IMR-90 (cell line): Measurements from ENCODE around the gene DYSF. TPM values are rescaled to one million over a fixed set of nuclear protein-coding genes. Genes with fewer than 3 reads are reported as not detected.

ENCODE experiments used
- ATAC-seq: fragments of 200-7000 bp; cut with Tn5 transposase; 2 replicates; pipeline ENCODE4 v1.9.1; 2020; ENCODE audit warnings: low read depth, mild to moderate bottlenecking, moderate library complexity
- BruUV-seq: library from RNA; stranded (reverse); fragments of 400-500 nt; replicated peaks from 2 replicates; lab custom pipeline; 2021; lab: Mats Ljungman, UMichigan
- CTCF ChIA-PET: fragments of 300-600 bp; formaldehyde crosslinking; extraction: SDS; loops from one replicate; lab custom pipeline; 2021; ENCODE audit warnings: antibody characterized with exemption; lab: Yijun Ruan, JAX
- POLR2A ChIA-PET: fragments of 300-600 bp; sonication (Branson Sonifier 250); formaldehyde crosslinking; loops from one replicate; lab custom pipeline; 2022; ENCODE audit warnings: antibody characterized with exemption; ENCODE audit not compliant: unreplicated experiment; lab: Charles Lee
- DNase-seq: peaks from one replicate; pipeline ENCODE4 v3.0.0; 2013
- H2AFZ ChIP-seq: replicated peaks from 2 replicates; pipeline ENCODE3; 2013; ENCODE audit warnings: low read length, mild to moderate bottlenecking; ENCODE audit not compliant: poor library complexity
- H2AK5ac ChIP-seq: 2 replicates; pipeline ENCODE4 v1.6.1; 2013; ENCODE audit warnings: low read depth, low read length, inconsistent platforms
- H2AK9ac ChIP-seq: replicated peaks from 2 replicates; pipeline ENCODE3; 2013; ENCODE audit warnings: mild to moderate bottlenecking, low read depth, low read length, moderate library complexity; ENCODE audit not compliant: poor library complexity
- H2BK120ac ChIP-seq: 2 replicates; pipeline ENCODE4 v1.6.1; 2013; ENCODE audit warnings: low read depth, low read length, inconsistent platforms
- H2BK15ac ChIP-seq: 3 replicates; pipeline ENCODE4 v1.6.1; 2013; ENCODE audit warnings: low read depth, low read length, inconsistent platforms
- H2BK20ac ChIP-seq: 2 replicates; pipeline ENCODE4 v1.6.1; 2013; ENCODE audit warnings: low read depth, mild to moderate bottlenecking, inconsistent platforms, low read length, moderate library complexity
- H2BK5ac ChIP-seq: 2 replicates; pipeline ENCODE4 v1.6.1; 2013; ENCODE audit warnings: mild to moderate bottlenecking, low read depth, low read length, inconsistent platforms; ENCODE audit not compliant: poor library complexity, severe bottlenecking
- H3K14ac ChIP-seq: replicated peaks from 2 replicates; pipeline ENCODE4 v1.6.1; 2013; ENCODE audit warnings: low read depth, low read length, inconsistent platforms
- H3K18ac ChIP-seq: 2 replicates; pipeline ENCODE4 v1.6.1; 2013; ENCODE audit warnings: low read depth, low read length, control low read depth
- H3K23ac ChIP-seq: 2 replicates; pipeline ENCODE4 v1.6.1; 2013; ENCODE audit warnings: low read depth, low read length, inconsistent platforms
- H3K27ac ChIP-seq: 2 replicates; pipeline ENCODE4 v1.5.1; 2013; ENCODE audit warnings: mild to moderate bottlenecking, control low read depth, low read length; ENCODE audit not compliant: insufficient read depth
- H3K27me3 ChIP-seq: 2 replicates; pipeline ENCODE4 v1.6.1; 2013; ENCODE audit warnings: low read length; ENCODE audit not compliant: control insufficient read depth, insufficient read depth
- H3K36me3 ChIP-seq: 2 replicates; pipeline ENCODE4 v1.6.1; 2013; ENCODE audit warnings: low read length, mixed read lengths; ENCODE audit not compliant: control insufficient read depth, insufficient read depth
- H3K4ac ChIP-seq: 2 replicates; pipeline ENCODE4 v1.6.1; 2013; ENCODE audit warnings: low read depth, low read length, inconsistent platforms
- H3K4me1 ChIP-seq: 2 replicates; pipeline ENCODE4 v1.6.1; 2013; ENCODE audit warnings: low read length, mixed read lengths; ENCODE audit not compliant: control insufficient read depth, insufficient read depth
- H3K4me2 ChIP-seq: 2 replicates; pipeline ENCODE4 v1.6.1; 2013; ENCODE audit warnings: low read depth, mild to moderate bottlenecking, control low read depth, low read length, moderate library complexity
- H3K4me3 ChIP-seq: 2 replicates; pipeline ENCODE4 v1.5.1; 2013; ENCODE audit warnings: low read depth, mild to moderate bottlenecking, control low read depth, low read length, moderate library complexity; ENCODE audit not compliant: insufficient read depth
- H3K56ac ChIP-seq: 2 replicates; pipeline ENCODE4 v1.6.1; 2013; ENCODE audit warnings: low read length, inconsistent platforms; ENCODE audit not compliant: insufficient read depth; ENCODE audit errors: extremely low read depth
- H3K79me1 ChIP-seq, 2 experiments: 2 replicates each; pipeline ENCODE4 v1.6.1; 2013; ENCODE audit warnings: low read length in 2 of 2, inconsistent platforms in 1 of 2, low read depth in 1 of 2
- H3K9ac ChIP-seq: 2 replicates; pipeline ENCODE4 v1.6.1; 2013; ENCODE audit warnings: low read depth, low read length, control low read depth
- H3K9me1 ChIP-seq: 2 replicates; pipeline ENCODE4 v1.6.1; 2013; ENCODE audit warnings: low read length, inconsistent platforms; ENCODE audit not compliant: insufficient read depth
- H3K9me3 ChIP-seq: 2 replicates; pipeline ENCODE4 v1.6.1; 2013; ENCODE audit warnings: low read length; ENCODE audit not compliant: control insufficient read depth, insufficient read depth
- H4K20me1 ChIP-seq: 2 replicates; pipeline ENCODE4 v1.6.1; 2013; ENCODE audit warnings: low read length, inconsistent platforms; ENCODE audit not compliant: insufficient read depth
- H4K5ac ChIP-seq: 2 replicates; pipeline ENCODE4 v1.6.1; 2013; ENCODE audit warnings: mild to moderate bottlenecking, low read depth, low read length, control low read depth
- H4K8ac ChIP-seq, 2 experiments: 2 replicates each; pipeline ENCODE4 v1.6.1; 2013; ENCODE audit warnings: low read depth in 2 of 2, low read length in 2 of 2, control low read depth in 1 of 2, inconsistent platforms in 1 of 2
- H4K91ac ChIP-seq: 2 replicates; pipeline ENCODE4 v1.6.1; 2013; ENCODE audit warnings: low read depth, low read length, inconsistent platforms; ENCODE audit not compliant: insufficient read depth
- BHLHE40 ChIP-seq: fragments of 150-350 bp; IDR thresholded peaks from 2 replicates; pipeline ENCODE4 v1.6.1; 2016; ENCODE audit warnings: mild to moderate bottlenecking, low read depth, low read length
- CEBPB ChIP-seq: IDR thresholded peaks from 2 replicates; pipeline ENCODE4 v1.6.1; 2012; ENCODE audit warnings: low read depth, low read length, improper control_type of control experiment
- MAFK ChIP-seq: IDR thresholded peaks from 2 replicates; pipeline ENCODE4 v1.6.1; 2012; ENCODE audit warnings: low read depth, low read length, improper control_type of control experiment
- MXI1 ChIP-seq: IDR thresholded peaks from 2 replicates; pipeline ENCODE4 v1.6.1; 2012; ENCODE audit warnings: low read depth, mild to moderate bottlenecking, low read length, moderate library complexity, borderline replicate concordance
- NFE2L2 ChIP-seq: fragments of 150-350 bp; IDR thresholded peaks from 2 replicates; pipeline ENCODE4 v1.6.1; 2016; ENCODE audit warnings: low read depth, mild to moderate bottlenecking, low read length
- POLR2A ChIP-seq: IDR thresholded peaks from 2 replicates; pipeline ENCODE4 v1.6.1; 2012; ENCODE audit warnings: mild to moderate bottlenecking, low read depth, low read length
- RAD21 ChIP-seq: IDR thresholded peaks from 2 replicates; pipeline ENCODE4 v1.6.1; 2012; ENCODE audit warnings: low read length, improper control_type of control experiment
- RFX5 ChIP-seq: IDR thresholded peaks from 2 replicates; pipeline ENCODE4 v1.8.0; 2012; ENCODE audit warnings: low read depth, mild to moderate bottlenecking, low read length, moderate library complexity
- WGBS, 2 experiments: methylation state at CpG; one replicate each; pipeline versions ENCODE4 v1.1.5 to v1.1.7; 2013; ENCODE audit warnings: missing lambda C conversion rate in 2 of 2; ENCODE audit not compliant: insufficient read length in 1 of 2; ENCODE audit errors: extremely low coverage in 2 of 2; 5-methylcytosine and 5-hydroxymethylcytosine counted together
- dilution Hi-C: fragments of 300-500 bp; cut with HindIII; formaldehyde crosslinking; loops from one replicate; pipeline ENCODE4 v1.14.3; 2018; ENCODE audit warnings: low sequenced_read_pairs; ENCODE audit not compliant: unreplicated experiment
- in situ Hi-C: fragments of 300-500 bp; cut with MboI; formaldehyde crosslinking; loops from 3 replicates; pipeline ENCODE4 v1.14.3; 2019; ENCODE audit warnings: low sequenced_read_pairs, inconsistent platforms, mixed read lengths
- intact Hi-C: fragments of 100-400 bp; cut with micrococcal nuclease; formaldehyde crosslinking; loops from 2 replicates; pipeline ENCODE4 v1.10.0; 2022
- polyA plus RNA-seq, 3 experiments: library from polyadenylated mRNA; depleted of rRNA; stranded (reverse); fragments of >200 nt; gene quantifications; 2 replicates each; pipeline ENCODE4 v1.2.3, GENCODE V29; 2012; ENCODE audit warnings: low replicate concordance in 1 of 3
- total RNA-seq: library from RNA; depleted of rRNA; stranded (reverse); fragments of >200 nt; gene quantifications from 2 replicates; pipeline ENCODE4 v1.2.3, GENCODE V29; 2012
- TF ChIP-seq, protein P1 (sequence below): conservative IDR thresholded peaks from 2 replicates; pipeline ENCODE4 v1.5.1; 2012; ENCODE audit warnings: mild to moderate bottlenecking, low read depth, low read length, improper control_type of control experiment
- TF ChIP-seq, protein P2 (sequence below): fragments of 150-350 bp; IDR thresholded peaks from 2 replicates; pipeline ENCODE4 v1.6.1; 2016; ENCODE audit warnings: low read depth, mild to moderate bottlenecking, low read length, moderate library complexity, borderline replicate concordance

DYSF gene
- total and polyA plus RNA-seq, 2 of the 4 experiments (the other 2 are of a cell fraction): 0.09 to 0.18 TPM

DNA sequence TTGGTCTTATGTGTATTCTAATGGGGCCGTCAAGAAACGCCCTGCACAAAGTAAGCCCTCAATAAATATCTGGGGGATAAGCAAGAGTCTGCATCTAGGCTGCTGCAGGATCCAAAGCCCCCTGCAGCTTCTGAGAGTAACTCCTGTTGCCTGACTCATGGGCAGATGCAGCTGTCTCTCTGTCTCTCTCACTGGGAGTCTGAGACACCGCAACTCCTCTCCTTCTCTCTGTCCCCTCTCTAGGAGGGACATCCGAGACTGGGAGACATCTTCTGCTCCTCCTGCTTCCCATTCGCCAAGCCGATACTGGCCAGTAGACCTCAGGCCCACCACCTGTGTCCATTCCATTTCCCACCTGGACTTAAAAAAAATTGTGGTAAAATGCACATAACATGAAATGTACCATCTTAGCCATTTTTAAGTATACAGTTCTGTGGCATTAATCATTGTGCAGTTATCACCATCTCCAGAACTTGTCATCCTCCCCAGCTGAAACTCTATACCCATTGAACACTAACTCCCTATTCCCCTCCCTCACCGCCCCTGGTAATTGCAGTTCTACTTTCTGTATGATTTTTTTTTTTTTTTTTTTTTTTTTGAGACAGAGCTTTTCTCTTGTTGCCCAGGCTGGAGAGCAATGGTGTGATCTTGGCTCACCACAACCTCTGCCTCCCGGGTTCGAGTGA is 20.1 kb downstream of the DYSF start:
- Histone ChIP-seq H4K8ac (no peak overlapping the region), H4K20me1 (no peaks in the 10 kb centered on the region), H2BK15ac (no peak overlapping the region), H2BK20ac (no peak overlapping the region), H3K4me1 (no peaks in the 10 kb centered on the region), H3K9ac (no peak overlapping the region), H3K4me3 (no peak overlapping the region), H2BK5ac (no peak overlapping the region), H3K4me2 (no peak overlapping the region), H2AFZ (no peak overlapping the region), H2AK9ac (no peak overlapping the region), H2AK5ac (no peak overlapping the region), H3K27me3 (peaks cover 24% of the 10 kb centered on the region), H3K18ac (no peak overlapping the region), H3K9me1 (no peaks in the 10 kb centered on the region), H3K79me1 (no peaks in the 10 kb centered on the region), H3K4ac (no peak overlapping the region), H3K27ac (no peak overlapping the region), H4K91ac (no peak overlapping the region), H3K14ac (no peak overlapping the region), H3K56ac (no peak overlapping the region), H4K5ac (no peak overlapping the region), H3K23ac (no peak overlapping the region), H3K9me3 (no peaks in the 10 kb centered on the region), H2BK120ac (no peak overlapping the region), H3K36me3 (no peaks in the 10 kb centered on the region)
- in situ Hi-C loops (no loop called here), intact Hi-C loops (no loop called here), dilution Hi-C loops (no loop called here)
- ATAC-seq: no peak
- no CpG with 5 or more reads among the region's 9 CpGs for WGBS, 2 experiments
- ChIA-PET CTCF (interaction anchor here (1.0 kb wide), 1 partner anchor 13 kb away, joined by 4 read pairs; no protein-coding TSS in a partner anchor), POLR2A (no interaction called here)
- no TSS peak for BruUV-seq
- no peak for DNase-seq
- TF ChIP-seq NFE2L2 (no peak), CEBPB (no peak), RAD21 (no peak), RFX5 (no peak), MAFK (no peak), BHLHE40 (no peak), MXI1 (no peak), POLR2A (no peak)
- TF ChIP-seq, protein P1, sequence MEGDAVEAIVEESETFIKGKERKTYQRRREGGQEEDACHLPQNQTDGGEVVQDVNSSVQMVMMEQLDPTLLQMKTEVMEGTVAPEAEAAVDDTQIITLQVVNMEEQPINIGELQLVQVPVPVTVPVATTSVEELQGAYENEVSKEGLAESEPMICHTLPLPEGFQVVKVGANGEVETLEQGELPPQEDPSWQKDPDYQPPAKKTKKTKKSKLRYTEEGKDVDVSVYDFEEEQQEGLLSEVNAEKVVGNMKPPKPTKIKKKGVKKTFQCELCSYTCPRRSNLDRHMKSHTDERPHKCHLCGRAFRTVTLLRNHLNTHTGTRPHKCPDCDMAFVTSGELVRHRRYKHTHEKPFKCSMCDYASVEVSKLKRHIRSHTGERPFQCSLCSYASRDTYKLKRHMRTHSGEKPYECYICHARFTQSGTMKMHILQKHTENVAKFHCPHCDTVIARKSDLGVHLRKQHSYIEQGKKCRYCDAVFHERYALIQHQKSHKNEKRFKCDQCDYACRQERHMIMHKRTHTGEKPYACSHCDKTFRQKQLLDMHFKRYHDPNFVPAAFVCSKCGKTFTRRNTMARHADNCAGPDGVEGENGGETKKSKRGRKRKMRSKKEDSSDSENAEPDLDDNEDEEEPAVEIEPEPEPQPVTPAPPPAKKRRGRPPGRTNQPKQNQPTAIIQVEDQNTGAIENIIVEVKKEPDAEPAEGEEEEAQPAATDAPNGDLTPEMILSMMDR: no peak
- TF ChIP-seq, protein P2, sequence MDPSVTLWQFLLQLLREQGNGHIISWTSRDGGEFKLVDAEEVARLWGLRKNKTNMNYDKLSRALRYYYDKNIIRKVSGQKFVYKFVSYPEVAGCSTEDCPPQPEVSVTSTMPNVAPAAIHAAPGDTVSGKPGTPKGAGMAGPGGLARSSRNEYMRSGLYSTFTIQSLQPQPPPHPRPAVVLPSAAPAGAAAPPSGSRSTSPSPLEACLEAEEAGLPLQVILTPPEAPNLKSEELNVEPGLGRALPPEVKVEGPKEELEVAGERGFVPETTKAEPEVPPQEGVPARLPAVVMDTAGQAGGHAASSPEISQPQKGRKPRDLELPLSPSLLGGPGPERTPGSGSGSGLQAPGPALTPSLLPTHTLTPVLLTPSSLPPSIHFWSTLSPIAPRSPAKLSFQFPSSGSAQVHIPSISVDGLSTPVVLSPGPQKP: no peak
